Measurements from ENCODE around the gene MEGF11.

- TF ChIP-seq ZNF274 (IDR thresholded peaks at IDR 0.05; ENCODE audit: low read depth, low read length) (no peak), SUZ12 (IDR thresholded peaks at IDR 0.05; ENCODE audit: extremely low read depth, insufficient read depth, insufficient read length) (no peak), YY1 (IDR thresholded peaks at IDR 0.05; ENCODE audit: insufficient read depth, insufficient read length) (no peak)
Observed at GRCh38 chr15:66210684-66211083, 42.9 kb downstream of the MEGF11 start.
